HEK293 (cell line): ENCODE data around the gene FAM78B.

Experiments
- CTCF ChIP-seq: fragments of 450-650 bp; formaldehyde crosslinking; IDR thresholded peaks from 2 replicates; pipeline ENCODE4 v1.5.1; 2016; ENCODE audit warnings: missing biosample characterization, missing genetic modification characterization
- MEIS1 ChIP-seq: sonication (generic); formaldehyde crosslinking; IDR thresholded peaks from 2 replicates; pipeline ENCODE4 v1.8.1; 2022; ENCODE audit warnings: missing genetic modification reagents, mild to moderate bottlenecking, borderline replicate concordance
- ZBTB7A ChIP-seq: fragments of 450-650 bp; formaldehyde crosslinking; IDR thresholded peaks from 2 replicates; pipeline ENCODE4 v1.5.1; 2016; ENCODE audit warnings: low read depth, missing biosample characterization, missing genetic modification characterization
- ZNF10 ChIP-seq: fragments of 450-650 bp; formaldehyde crosslinking; IDR thresholded peaks from 2 replicates; pipeline ENCODE4 v1.5.1; 2017; ENCODE audit warnings: missing biosample characterization, missing genetic modification characterization
- ZNF214 ChIP-seq: fragments of 450-650 bp; formaldehyde crosslinking; IDR thresholded peaks from 2 replicates; pipeline ENCODE4 v1.5.1; 2017; ENCODE audit warnings: missing biosample characterization, mild to moderate bottlenecking, missing genetic modification characterization, borderline replicate concordance
- ZNF221 ChIP-seq: fragments of 450-650 bp; formaldehyde crosslinking; IDR thresholded peaks from 2 replicates; pipeline ENCODE4 v1.5.1; 2017; ENCODE audit warnings: missing biosample characterization, missing genetic modification characterization, borderline replicate concordance
- ZNF423 ChIP-seq: fragments of 450-650 bp; formaldehyde crosslinking; IDR thresholded peaks from 2 replicates; pipeline ENCODE4 v1.5.1; 2016; ENCODE audit warnings: missing biosample characterization, missing genetic modification characterization
- ZNF776 ChIP-seq: fragments of 450-650 bp; formaldehyde crosslinking; IDR thresholded peaks from 2 replicates; pipeline ENCODE4 v1.5.0; 2017; ENCODE audit warnings: missing biosample characterization, missing genetic modification characterization, borderline replicate concordance

GRCh38 chr1:166141969-166142368 lies 24.8 kb downstream of the FAM78B start:
- no peak for TF ChIP-seq ZBTB7A (tag by site-specific recombination)
- TF ChIP-seq ZNF214 (tag by site-specific recombination): no peak
- TF ChIP-seq MEIS1: no peak
- no peak for TF ChIP-seq ZNF10 (tag by site-specific recombination)
- no peak for TF ChIP-seq CTCF
- TF ChIP-seq ZNF221 (tag by site-specific recombination): no peak
- TF ChIP-seq ZNF423 (tag by site-specific recombination): no peak
- TF ChIP-seq ZNF776: no peak
